K562 treated with DMSO at 1 percent for 12 hours (cell line): Measurements from ENCODE around the gene MBOAT7. TPM values are rescaled to one million over a fixed set of nuclear protein-coding genes. Genes with fewer than 3 reads are reported as not detected.

Experiments used
- total RNA-seq: library from RNA; unstranded; fragments of 300-600 nt; gene quantifications from 2 replicates; pipeline ENCODE4 v1.2.3, GENCODE V29; 2022; ENCODE audit not compliant: insufficient read depth

MBOAT7 gene, protein sequence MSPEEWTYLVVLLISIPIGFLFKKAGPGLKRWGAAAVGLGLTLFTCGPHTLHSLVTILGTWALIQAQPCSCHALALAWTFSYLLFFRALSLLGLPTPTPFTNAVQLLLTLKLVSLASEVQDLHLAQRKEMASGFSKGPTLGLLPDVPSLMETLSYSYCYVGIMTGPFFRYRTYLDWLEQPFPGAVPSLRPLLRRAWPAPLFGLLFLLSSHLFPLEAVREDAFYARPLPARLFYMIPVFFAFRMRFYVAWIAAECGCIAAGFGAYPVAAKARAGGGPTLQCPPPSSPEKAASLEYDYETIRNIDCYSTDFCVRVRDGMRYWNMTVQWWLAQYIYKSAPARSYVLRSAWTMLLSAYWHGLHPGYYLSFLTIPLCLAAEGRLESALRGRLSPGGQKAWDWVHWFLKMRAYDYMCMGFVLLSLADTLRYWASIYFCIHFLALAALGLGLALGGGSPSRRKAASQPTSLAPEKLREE
- 154 and 235 TPM in 2 replicates for total RNA-seq

DNA sequence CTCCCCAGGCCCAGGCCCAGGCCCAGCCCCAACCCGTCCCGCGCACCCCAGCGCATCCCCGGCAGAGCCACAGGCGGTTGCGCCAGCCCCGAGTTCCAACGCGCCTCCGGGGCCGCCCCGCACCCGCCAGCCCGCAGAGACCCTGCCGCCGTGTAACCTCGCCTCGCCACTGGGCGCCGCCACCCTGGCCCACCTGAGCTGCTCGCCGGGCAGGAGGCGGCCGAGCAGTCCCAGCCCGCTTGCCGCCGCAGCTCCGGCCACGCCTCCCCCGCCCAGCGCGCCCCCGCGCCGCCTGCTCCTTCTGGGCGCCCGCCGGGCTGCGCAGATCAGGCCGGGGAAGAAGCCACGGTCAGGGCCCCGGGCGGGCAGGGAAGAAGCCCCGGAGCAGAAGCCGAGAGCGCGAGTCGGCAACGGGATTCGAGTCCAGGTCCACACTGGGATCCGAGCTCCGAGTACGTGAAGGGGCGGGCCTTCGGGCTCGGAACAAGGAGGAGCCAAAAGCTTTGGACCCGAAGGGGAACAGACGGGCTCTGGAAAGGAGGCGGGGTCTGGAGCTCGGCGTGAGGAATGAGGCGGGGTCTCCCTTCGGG lies at the start of gene MBOAT7:
Gene MBOAT7, minus strand, starts transcription at position 436 of the 590 bp plus-strand sequence. CDS start 1,072 bp downstream, outside the sequence.

GRCh38 chr19:54222474-54223276 lies 33.3 kb upstream of the MBOAT7 start, which contains the start of gene LILRB3:
LILRB3 (minus strand) TSS chr19:54223007; CDS start chr19:54222976, 31 bp downstream.

DNA sequence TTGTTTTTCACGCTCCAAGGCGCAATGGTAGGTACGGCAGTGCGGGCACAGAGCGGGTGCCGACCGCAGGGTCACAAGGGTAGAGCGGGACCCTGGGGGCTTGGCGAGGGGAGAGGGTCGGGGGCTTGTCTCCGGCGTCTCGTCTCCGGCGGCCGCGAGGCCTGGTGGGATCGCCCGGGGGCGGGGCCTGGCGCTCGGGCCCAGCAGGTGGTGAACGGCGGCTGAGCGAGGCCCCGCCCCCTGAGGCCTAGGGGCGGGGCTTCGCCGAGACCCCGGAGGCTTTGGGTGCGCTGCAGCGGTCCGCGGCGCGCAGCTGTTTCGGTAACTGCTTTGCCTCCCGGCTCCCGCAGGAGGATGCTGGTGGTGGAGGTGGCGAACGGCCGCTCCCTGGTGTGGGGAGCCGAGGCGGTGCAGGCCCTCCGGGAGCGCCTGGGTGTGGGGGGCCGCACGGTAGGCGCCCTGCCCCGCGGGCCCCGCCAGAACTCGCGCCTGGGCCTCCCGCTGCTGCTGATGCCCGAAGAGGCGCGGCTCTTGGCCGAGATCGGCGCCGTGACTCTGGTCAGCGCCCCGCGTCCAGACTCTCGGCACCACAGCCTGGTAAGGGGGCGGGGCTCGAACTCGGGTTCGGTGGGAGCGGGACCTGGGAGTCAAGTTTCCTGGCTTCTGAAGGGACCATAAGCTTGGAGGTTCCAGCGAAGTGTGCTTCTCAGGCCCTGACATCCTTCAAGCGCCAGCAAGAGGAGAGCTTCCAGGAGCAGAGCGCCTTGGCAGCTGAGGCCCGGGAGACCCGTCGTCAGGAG lies 1.8 kb upstream of the MBOAT7 start, which contains the start of gene TSEN34:
Gene TSEN34, plus strand, starts transcription at position 298 of the 800 bp plus-strand sequence. Its CDS starts 57 bp downstream, at position 355.

GRCh38 chr19:54172471-54173358 lies 16.7 kb downstream of the MBOAT7 start, which contains the start of gene TMC4:
TMC4 (minus strand) TSS chr19:54173160; CDS start chr19:54173117, 43 bp downstream.

GRCh38 chr19:54159352-54160181 lies 29.8 kb downstream of the MBOAT7 start, which contains the start of gene LENG1:
LENG1 (minus strand) TSS chr19:54159721; CDS start chr19:54159695, 26 bp downstream.

DNA sequence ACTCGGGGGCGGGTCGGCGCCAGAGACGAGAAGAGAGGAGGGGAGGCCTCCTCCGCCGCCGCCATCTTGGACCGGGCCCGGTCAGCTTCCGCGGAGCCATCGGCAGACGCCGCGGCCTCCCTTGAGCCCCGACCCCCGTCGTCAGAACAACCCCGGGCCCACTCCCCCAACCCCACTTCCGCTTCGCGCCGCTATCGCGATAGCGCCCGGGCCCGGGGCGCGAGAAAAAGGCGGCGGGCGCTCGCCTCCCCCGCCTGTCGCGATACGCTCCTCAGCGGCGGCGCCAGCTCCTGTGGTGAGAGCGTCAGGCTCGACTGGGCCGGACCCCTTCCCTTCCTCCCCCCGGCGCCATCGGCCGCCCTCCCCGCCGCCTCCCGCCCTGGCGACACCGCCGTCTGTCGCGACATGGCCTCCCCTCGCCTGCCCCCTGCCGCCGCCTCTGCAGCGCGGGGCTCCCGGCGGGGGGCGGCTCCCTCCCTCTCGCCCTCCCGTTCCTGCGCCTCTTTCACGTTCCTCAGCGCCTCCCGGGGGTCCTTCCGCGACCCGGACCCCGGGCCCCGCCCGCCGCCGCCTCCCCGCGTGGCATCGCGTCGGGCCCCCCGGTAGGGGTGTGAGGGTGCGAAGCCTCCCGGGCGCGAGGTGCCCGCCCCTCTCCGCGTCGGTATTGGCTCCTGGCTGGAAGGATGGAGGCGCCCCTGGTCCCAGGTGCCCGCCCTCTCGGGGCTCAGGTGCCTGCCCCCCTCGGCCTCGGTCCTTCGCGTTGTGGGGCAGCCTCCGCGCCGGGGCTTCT lies 51.5 kb downstream of the MBOAT7 start, which contains the start of gene CNOT3:
Gene CNOT3, plus strand, starts transcription at position 64 of the 790 bp plus-strand sequence. CDS start 5,217 bp downstream, outside the sequence.

Other genes starting within 250 kb of the MBOAT7 start
- not detected in 2 replicates for gene CACNG8, start 226.6 kb downstream of the MBOAT7 start, total RNA-seq
- not detected in 2 replicates for gene CACNG6, start 197.9 kb downstream of the MBOAT7 start, total RNA-seq
- gene VSTM1, start 125.7 kb downstream of the MBOAT7 start, total RNA-seq, result not detected in 2 replicates
- not detected in 2 replicates for gene TARM1, start 108.2 kb downstream of the MBOAT7 start, total RNA-seq
- 0.81 and 2.3 TPM in 2 replicates for gene OSCAR, start 88.8 kb downstream of the MBOAT7 start, total RNA-seq
- gene NDUFA3, start 86.7 kb downstream of the MBOAT7 start, total RNA-seq, result 99.7 and 108 TPM in 2 replicates
- 6.7 and 10.4 TPM in 2 replicates for gene TFPT, start 73.9 kb downstream of the MBOAT7 start, total RNA-seq
- 63.2 and 71.2 TPM in 2 replicates for gene PRPF31, start 73.8 kb downstream of the MBOAT7 start, total RNA-seq
- 34.4 and 66.8 TPM in 2 replicates for gene CNOT3, start 51.8 kb downstream of the MBOAT7 start, total RNA-seq
- gene LENG1, start 29.9 kb downstream of the MBOAT7 start, total RNA-seq, result 5.8 and 6.1 TPM in 2 replicates
- 7.6 TPM in 1 of 2 replicates, not detected in the other for gene TMC4, start 16.4 kb downstream of the MBOAT7 start, total RNA-seq
- 64.9 and 72.2 TPM in 2 replicates for gene TSEN34, start 1.7 kb upstream of the MBOAT7 start, total RNA-seq
- 5,624 and 9,005 TPM in 2 replicates for gene RPS9, start 11.3 kb upstream of the MBOAT7 start, total RNA-seq
- not detected in 2 replicates for gene LILRB3, start 33.4 kb upstream of the MBOAT7 start, total RNA-seq
- gene LILRA6, start 53.2 kb upstream of the MBOAT7 start, total RNA-seq, result not detected in 2 replicates
- gene LILRB5, start 67.7 kb upstream of the MBOAT7 start, total RNA-seq, result not detected in 2 replicates
- not detected in 2 replicates for gene LILRB2, start 91.5 kb upstream of the MBOAT7 start, total RNA-seq
- 0.86 TPM in 1 of 2 replicates, not detected in the other for gene LILRA5, start 123.6 kb upstream of the MBOAT7 start, total RNA-seq
- gene LILRA4, start 149.6 kb upstream of the MBOAT7 start, total RNA-seq, result not detected in 2 replicates
- gene LAIR1, start 175.4 kb upstream of the MBOAT7 start, total RNA-seq, result 3.2 TPM in 1 of 2 replicates, not detected in the other
- gene TTYH1, start 225.9 kb upstream of the MBOAT7 start, total RNA-seq, result not detected in 2 replicates